Cardiac muscle cell (in vitro differentiated cells and primary cell): ENCODE measurements around the gene ADGRG4. TPM values are rescaled to one million over a fixed set of nuclear protein-coding genes. Genes with fewer than 3 reads are reported as not detected.

ENCODE experiments used
- DNase-seq, 2 donors: peaks; one replicate each; pipeline versions ENCODE4 v3.0.0 to v3.0.0-alpha.2; 2010 to 2017; ENCODE audit warnings: low read depth in 1 of 2, low spot score in 1 of 2
- H3K27ac ChIP-seq: fragments of 200-600 bp; sonication (generic); 2 replicates; pipeline ENCODE4 v1.5.1; 2016
- H3K27me3 ChIP-seq: fragments of 200-600 bp; sonication (generic); 2 replicates; pipeline ENCODE4 v1.6.0; 2016; ENCODE audit warnings: control low read depth
- H3K36me3 ChIP-seq: fragments of 200-600 bp; sonication (generic); 2 replicates; pipeline ENCODE4 v1.5.1; 2016; ENCODE audit warnings: control low read depth
- H3K4me1 ChIP-seq: fragments of 200-600 bp; sonication (generic); 2 replicates; pipeline ENCODE4 v1.8.1; 2017; ENCODE audit warnings: low read depth, mild to moderate bottlenecking, mixed run types
- H3K4me3 ChIP-seq: fragments of 200-600 bp; sonication (generic); 2 replicates; pipeline ENCODE4 v1.5.1; 2016; ENCODE audit warnings: mild to moderate bottlenecking
- H3K9me3 ChIP-seq: fragments of 200-600 bp; sonication (generic); 2 replicates; pipeline ENCODE4 v1.5.1; 2017; ENCODE audit warnings: low read depth, mild to moderate bottlenecking, control low read depth
- polyA plus RNA-seq: library from polyadenylated mRNA; unstranded; fragments of >200 nt; fragmentation: Nextera tagmentation; extraction: Ambion mirVana; gene quantifications from 2 replicates; pipeline ENCODE4 v1.2.1, GENCODE V29; 2016
- total RNA-seq: library from RNA; depleted of rRNA; stranded (reverse); fragments of >200 nt; gene quantifications from 2 replicates; pipeline ENCODE4 v1.2.3, GENCODE V29; 2016
- TF ChIP-seq, protein P1 (sequence below): IDR thresholded peaks from 2 replicates; pipeline ENCODE4 v1.5.1; 2012; ENCODE audit warnings: low read depth, mild to moderate bottlenecking, low read length

ADGRG4 gene
- total and polyA plus RNA-seq, 2 experiments from 2014 or later: not detected

DNA sequence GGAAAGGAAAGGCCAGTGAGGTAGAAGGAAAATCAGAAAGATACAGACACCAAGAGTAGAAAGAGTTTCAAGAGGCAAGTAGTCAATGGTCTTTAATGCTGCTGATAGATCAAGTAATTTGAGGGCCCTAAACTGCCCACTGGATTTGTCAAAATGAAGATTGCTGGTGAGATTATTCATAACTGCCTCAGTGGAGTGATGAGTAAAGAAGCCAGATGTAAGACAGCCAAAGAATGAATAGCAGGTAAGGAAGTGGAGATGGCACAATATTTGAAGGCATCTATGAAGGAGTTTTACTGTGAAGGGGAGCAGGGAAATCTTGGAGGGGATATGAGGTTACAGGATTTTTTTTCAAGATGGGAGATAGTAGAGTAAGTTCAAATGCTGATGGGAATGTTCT is 147.2 kb downstream of the ADGRG4 start:
- TF ChIP-seq, protein P1, sequence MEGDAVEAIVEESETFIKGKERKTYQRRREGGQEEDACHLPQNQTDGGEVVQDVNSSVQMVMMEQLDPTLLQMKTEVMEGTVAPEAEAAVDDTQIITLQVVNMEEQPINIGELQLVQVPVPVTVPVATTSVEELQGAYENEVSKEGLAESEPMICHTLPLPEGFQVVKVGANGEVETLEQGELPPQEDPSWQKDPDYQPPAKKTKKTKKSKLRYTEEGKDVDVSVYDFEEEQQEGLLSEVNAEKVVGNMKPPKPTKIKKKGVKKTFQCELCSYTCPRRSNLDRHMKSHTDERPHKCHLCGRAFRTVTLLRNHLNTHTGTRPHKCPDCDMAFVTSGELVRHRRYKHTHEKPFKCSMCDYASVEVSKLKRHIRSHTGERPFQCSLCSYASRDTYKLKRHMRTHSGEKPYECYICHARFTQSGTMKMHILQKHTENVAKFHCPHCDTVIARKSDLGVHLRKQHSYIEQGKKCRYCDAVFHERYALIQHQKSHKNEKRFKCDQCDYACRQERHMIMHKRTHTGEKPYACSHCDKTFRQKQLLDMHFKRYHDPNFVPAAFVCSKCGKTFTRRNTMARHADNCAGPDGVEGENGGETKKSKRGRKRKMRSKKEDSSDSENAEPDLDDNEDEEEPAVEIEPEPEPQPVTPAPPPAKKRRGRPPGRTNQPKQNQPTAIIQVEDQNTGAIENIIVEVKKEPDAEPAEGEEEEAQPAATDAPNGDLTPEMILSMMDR: no peak
- H3K9me3 ChIP-seq: no peaks in the 10 kb centered on the region
- DNase-seq: no peak
- H3K36me3 ChIP-seq: no peaks in the 10 kb centered on the region
- H3K4me3 ChIP-seq: no peak overlapping the region
- no peaks in the 10 kb centered on the region for H3K27me3 ChIP-seq
- H3K27ac ChIP-seq: no peak overlapping the region
- no peaks in the 10 kb centered on the region for H3K4me1 ChIP-seq

DNA sequence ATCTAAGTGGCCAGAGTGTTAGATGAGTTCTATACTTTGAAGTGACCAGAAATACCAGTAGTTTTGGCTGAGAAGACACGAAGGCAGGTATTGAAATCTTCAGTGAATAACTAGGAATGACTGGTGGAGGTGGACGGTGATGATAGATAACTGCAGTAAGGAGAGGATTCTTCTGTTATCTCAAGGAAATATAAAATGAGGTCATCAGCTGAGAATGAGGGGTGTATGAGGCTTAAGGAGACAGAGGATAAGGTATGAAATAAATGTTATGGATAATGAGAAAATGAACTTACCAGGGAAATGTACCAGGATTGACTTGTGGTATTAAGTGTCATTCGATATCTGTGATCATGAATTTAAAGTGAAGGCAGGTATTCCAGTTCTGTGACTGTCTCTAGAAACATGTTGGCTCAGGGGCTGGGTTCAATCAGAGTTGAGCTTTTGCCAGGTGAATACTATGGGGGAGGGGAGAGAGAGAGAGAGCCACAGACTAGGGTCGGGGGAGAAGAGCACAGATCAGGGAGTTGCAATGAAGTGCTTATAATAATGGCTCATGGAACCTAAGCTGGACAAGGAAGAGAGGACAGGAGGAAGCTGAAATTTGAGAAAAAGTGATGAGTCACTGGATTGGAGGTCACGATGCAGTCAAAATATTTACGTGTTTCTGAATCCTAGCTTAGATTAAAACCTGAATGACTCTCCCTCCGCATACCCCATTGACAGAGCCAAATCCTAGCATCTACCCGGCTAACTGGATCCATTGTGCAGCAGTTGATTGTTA is 149.5 kb downstream of the ADGRG4 start:
- H3K27ac ChIP-seq: no peak overlapping the region
- H3K36me3 ChIP-seq: no peaks in the 10 kb centered on the region
- no peaks in the 10 kb centered on the region for H3K27me3 ChIP-seq
- no peak overlapping the region for H3K4me3 ChIP-seq
- DNase-seq: no peak
- no peaks in the 10 kb centered on the region for H3K9me3 ChIP-seq
- TF ChIP-seq, protein P1: no peak
- no peaks in the 10 kb centered on the region for H3K4me1 ChIP-seq

DNA sequence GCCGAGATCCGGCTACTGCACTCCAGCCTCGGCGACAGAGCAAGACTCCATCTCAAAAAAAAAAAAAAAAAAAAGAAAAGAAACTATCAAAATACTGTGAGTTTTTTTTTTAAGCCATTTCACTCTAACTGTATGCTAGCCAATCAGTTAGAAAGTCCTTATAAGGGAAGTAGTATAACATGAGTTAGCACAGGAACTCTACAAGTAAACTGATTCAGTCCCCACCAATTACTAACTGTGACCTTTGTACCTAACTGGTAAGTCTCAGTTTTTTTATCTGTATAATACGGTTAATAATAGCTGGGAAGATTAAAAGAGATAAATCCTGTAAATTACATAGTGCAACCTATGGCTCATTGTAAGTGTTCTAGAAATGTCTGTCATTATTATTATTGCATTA is 151.9 kb downstream of the ADGRG4 start:
- no peak for DNase-seq
- Histone ChIP-seq H3K4me1 (no peaks in the 10 kb centered on the region), H3K9me3 (no peaks in the 10 kb centered on the region), H3K27ac (no peak overlapping the region), H3K27me3 (no peaks in the 10 kb centered on the region), H3K36me3 (no peaks in the 10 kb centered on the region), H3K4me3 (no peak overlapping the region)
- TF ChIP-seq, protein P1: no peak

DNA sequence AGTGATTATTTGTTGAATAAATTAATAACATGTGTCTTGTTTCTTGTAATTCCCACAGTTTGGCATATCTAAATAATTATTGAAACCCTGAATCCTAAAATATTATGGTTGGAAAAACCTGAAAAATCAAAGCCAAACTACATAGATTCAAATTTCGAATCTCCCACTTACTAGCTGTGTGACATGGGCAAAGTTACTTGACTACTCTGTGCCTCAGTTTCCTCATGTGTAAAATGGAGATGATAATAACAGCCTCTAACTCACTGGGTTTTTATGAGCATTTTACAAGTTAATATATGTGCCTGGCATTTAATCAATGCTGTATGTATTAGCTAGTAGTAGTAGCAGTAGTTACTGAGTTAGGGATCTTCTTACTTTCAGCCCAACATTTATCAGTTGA is 152.4 kb downstream of the ADGRG4 start:
- no peak for DNase-seq
- TF ChIP-seq, protein P1: no peak
- H3K27ac ChIP-seq: no peak overlapping the region
- H3K36me3 ChIP-seq: no peaks in the 10 kb centered on the region
- H3K4me3 ChIP-seq: no peak overlapping the region
- H3K4me1 ChIP-seq: no peaks in the 10 kb centered on the region
- no peaks in the 10 kb centered on the region for H3K27me3 ChIP-seq
- no peaks in the 10 kb centered on the region for H3K9me3 ChIP-seq

DNA sequence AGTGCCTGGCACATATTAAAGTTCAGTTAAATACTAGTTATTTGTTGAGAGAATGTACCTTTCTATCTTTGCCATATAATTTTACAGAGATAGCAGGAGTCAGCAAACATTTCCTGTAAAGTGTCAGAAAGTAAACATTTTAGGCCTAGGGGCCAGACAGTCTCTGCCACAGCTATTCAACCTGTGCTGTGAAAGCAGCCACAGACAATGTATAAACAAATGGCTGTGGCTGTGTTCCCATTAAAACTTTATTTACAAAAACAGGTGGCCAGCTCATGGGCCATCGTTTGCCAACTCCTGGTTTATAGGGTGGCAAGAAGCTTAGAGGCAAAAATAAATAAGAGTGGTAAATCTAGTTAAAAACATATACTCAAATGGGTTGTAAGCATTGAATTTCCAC is 153.0 kb downstream of the ADGRG4 start:
- Histone ChIP-seq H3K36me3 (no peaks in the 10 kb centered on the region), H3K27me3 (no peaks in the 10 kb centered on the region), H3K9me3 (no peaks in the 10 kb centered on the region), H3K4me1 (no peaks in the 10 kb centered on the region), H3K4me3 (no peak overlapping the region), H3K27ac (no peak overlapping the region)
- TF ChIP-seq, protein P1: no peak
- DNase-seq: no peak
